HEK293 (cell line): ENCODE data around the gene TPMT.
A peak's percentile ranks its signal among the peaks of the same experiment; 100 is the strongest.

Source experiments
- CTCF ChIA-PET: fragments of 350-600 bp; formaldehyde crosslinking; extraction: SDS; loops from one replicate; lab custom pipeline; 2021; ENCODE audit warnings: antibody characterized with exemption; lab: Yijun Ruan, JAX
- POLR2A ChIA-PET: fragments of 300-600 bp; formaldehyde crosslinking; extraction: SDS; loops from one replicate; lab custom pipeline; 2020; ENCODE audit warnings: antibody characterized with exemption, inconsistent platforms; lab: Yijun Ruan, JAX
- H3K27ac ChIP-seq: fragments of 200-500 bp; sonication (Bioruptor generic); 2 replicates; pipeline ENCODE4 v1.5.1; 2014; ENCODE audit warnings: low read depth, low read length, control low read depth, inconsistent platforms; ENCODE audit errors: extremely low read depth
- H3K36me3 ChIP-seq, 2 experiments: fragments of 200-500 bp in 1 of 2; sonication (Bioruptor generic) in 1 of 2; 1 replicate in 1 of 2; 2 replicates in 1 of 2; pipeline ENCODE4 v1.5.1; 2014 to 2017; ENCODE audit warnings: inconsistent platforms in 2 of 2, low read length in 2 of 2; ENCODE audit not compliant: control insufficient read depth in 2 of 2, insufficient read depth in 1 of 2
- H3K4me1 ChIP-seq: fragments of 200-500 bp; sonication (Bioruptor generic); 2 replicates; pipeline ENCODE4 v1.5.1; 2014; ENCODE audit warnings: mild to moderate bottlenecking, low read length, inconsistent platforms; ENCODE audit not compliant: control insufficient read depth, insufficient read depth
- H3K4me3 ChIP-seq: 2 replicates; pipeline ENCODE4 v1.5.1; 2011; ENCODE audit warnings: low read depth, mild to moderate bottlenecking, control low read depth, low read length, moderate library complexity
- H3K9me3 ChIP-seq: fragments of 200-500 bp; sonication (Bioruptor generic); 2 replicates; pipeline ENCODE4 v1.5.1; 2014; ENCODE audit warnings: low read depth, low read length, inconsistent platforms; ENCODE audit not compliant: control insufficient read depth, insufficient read depth
- BCL11B ChIP-seq: fragments of 450-650 bp; formaldehyde crosslinking; IDR thresholded peaks from 2 replicates; pipeline ENCODE4 v1.5.1; 2016; ENCODE audit warnings: low read depth, missing biosample characterization, missing genetic modification characterization
- GLIS2 ChIP-seq: fragments of 450-650 bp; formaldehyde crosslinking; IDR thresholded peaks from 2 replicates; pipeline ENCODE4 v1.5.1; 2016; ENCODE audit warnings: missing biosample characterization, missing genetic modification characterization
- SCRT2 ChIP-seq: fragments of 450-650 bp; formaldehyde crosslinking; IDR thresholded peaks from 2 replicates; pipeline ENCODE4 v1.5.1; 2016; ENCODE audit warnings: missing biosample characterization, missing genetic modification characterization
- SETDB1 ChIP-seq: IDR thresholded peaks from one replicate; pipeline ENCODE4 v1.6.1; 2017; ENCODE audit warnings: mild to moderate bottlenecking, low read length, moderate library complexity, mixed read lengths; ENCODE audit not compliant: insufficient read length
- ZBTB17 ChIP-seq: fragments of 450-650 bp; formaldehyde crosslinking; IDR thresholded peaks from 2 replicates; pipeline ENCODE4 v1.5.1; 2016; ENCODE audit warnings: missing biosample characterization, missing genetic modification characterization
- ZNF121 ChIP-seq: fragments of 450-650 bp; formaldehyde crosslinking; IDR thresholded peaks from 2 replicates; pipeline ENCODE4 v1.5.1; 2016; ENCODE audit warnings: missing biosample characterization, missing genetic modification characterization
- ZNF19 ChIP-seq: fragments of 450-650 bp; formaldehyde crosslinking; IDR thresholded peaks from 2 replicates; pipeline ENCODE4; 2016; ENCODE audit warnings: missing biosample characterization, missing genetic modification characterization, low read depth
- ZNF324 ChIP-seq: fragments of 450-650 bp; formaldehyde crosslinking; IDR thresholded peaks from 2 replicates; pipeline ENCODE4 v1.5.1; 2016; ENCODE audit warnings: missing biosample characterization, missing genetic modification characterization
- ZNF350 ChIP-seq: fragments of 450-650 bp; formaldehyde crosslinking; IDR thresholded peaks from 2 replicates; pipeline ENCODE4 v1.5.0; 2017; ENCODE audit warnings: missing biosample characterization, mild to moderate bottlenecking, missing genetic modification characterization
- ZNF548 ChIP-seq: fragments of 450-650 bp; formaldehyde crosslinking; IDR thresholded peaks from 2 replicates; pipeline ENCODE4 v1.5.1; 2016; ENCODE audit warnings: missing biosample characterization, missing genetic modification characterization
- ZNF626 ChIP-seq: fragments of 450-650 bp; sonication (Bioruptor Pico); formaldehyde crosslinking; IDR thresholded peaks from 2 replicates; pipeline ENCODE4 v1.5.1; 2018; ENCODE audit warnings: missing biosample characterization, missing genetic modification characterization, inconsistent platforms
- ZNF664 ChIP-seq: fragments of 450-650 bp; formaldehyde crosslinking; IDR thresholded peaks from 2 replicates; pipeline ENCODE4 v1.5.1; 2016; ENCODE audit warnings: missing biosample characterization, missing genetic modification characterization
- ZNF776 ChIP-seq: fragments of 450-650 bp; formaldehyde crosslinking; IDR thresholded peaks from 2 replicates; pipeline ENCODE4 v1.5.0; 2017; ENCODE audit warnings: missing biosample characterization, missing genetic modification characterization, borderline replicate concordance
- ZNF777 ChIP-seq: fragments of 450-650 bp; formaldehyde crosslinking; IDR thresholded peaks from 2 replicates; pipeline ENCODE4 v1.5.1; 2017; ENCODE audit warnings: missing biosample characterization, missing genetic modification characterization, borderline replicate concordance
- ZNF792 ChIP-seq: fragments of 450-650 bp; formaldehyde crosslinking; IDR thresholded peaks from 2 replicates; pipeline ENCODE4 v1.5.1; 2016; ENCODE audit warnings: missing biosample characterization, missing genetic modification characterization
- ZNF830 ChIP-seq: fragments of 450-650 bp; IDR thresholded peaks from 2 replicates; pipeline ENCODE4 v1.5.0; 2018; ENCODE audit warnings: missing biosample characterization, missing genetic modification characterization, low read depth, mild to moderate bottlenecking, moderate library complexity
- TF ChIP-seq, protein P1 (sequence below): fragments of 450-650 bp; formaldehyde crosslinking; IDR thresholded peaks from 2 replicates; pipeline ENCODE4 v1.5.1; 2016; ENCODE audit warnings: missing biosample characterization, missing genetic modification characterization
- TF ChIP-seq, protein P2 (sequence below): fragments of 450-650 bp; IDR thresholded peaks from 2 replicates; pipeline ENCODE4 v1.5.1; 2018; ENCODE audit warnings: missing biosample characterization, missing genetic modification characterization
- TF ChIP-seq, protein P3 (sequence below): fragments of 450-650 bp; formaldehyde crosslinking; IDR thresholded peaks from 2 replicates; pipeline ENCODE4 v1.5.1; 2016; ENCODE audit warnings: missing biosample characterization, missing genetic modification characterization, borderline replicate concordance

The TPMT gene

DNA sequence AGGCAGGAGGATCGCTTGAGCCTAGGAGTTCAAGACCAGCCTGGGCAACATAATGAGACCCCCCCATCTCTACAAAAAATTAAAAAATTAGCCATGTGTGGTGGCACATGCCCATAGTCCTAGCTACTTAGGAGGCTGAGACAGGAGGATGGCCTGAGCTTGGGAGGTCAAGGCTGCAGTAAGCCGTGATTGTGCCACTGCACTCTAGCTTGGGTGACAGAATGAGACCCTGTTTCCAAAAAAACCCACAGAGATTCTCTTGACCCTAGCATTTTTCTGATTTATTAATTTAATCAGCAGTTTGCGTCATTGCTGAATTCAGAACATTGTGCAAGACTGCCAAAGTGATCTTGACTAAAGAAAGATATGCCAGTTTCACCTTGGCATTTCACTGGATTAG, 37.1 kb upstream of the TPMT start:
- ChIA-PET CTCF (no interaction called here), POLR2A (no interaction called here)
- Histone ChIP-seq H3K9me3 (no peaks in the 10 kb centered on the region), H3K4me1 (no peaks in the 10 kb centered on the region), H3K27ac (no peak overlapping the region), H3K36me3 (peaks cover 0 to 11% of the 10 kb centered on the region in 2 experiments; a peak in 2 of 3 replicates), H3K4me3 (no peak overlapping the region)
- TF ChIP-seq, protein P1, sequence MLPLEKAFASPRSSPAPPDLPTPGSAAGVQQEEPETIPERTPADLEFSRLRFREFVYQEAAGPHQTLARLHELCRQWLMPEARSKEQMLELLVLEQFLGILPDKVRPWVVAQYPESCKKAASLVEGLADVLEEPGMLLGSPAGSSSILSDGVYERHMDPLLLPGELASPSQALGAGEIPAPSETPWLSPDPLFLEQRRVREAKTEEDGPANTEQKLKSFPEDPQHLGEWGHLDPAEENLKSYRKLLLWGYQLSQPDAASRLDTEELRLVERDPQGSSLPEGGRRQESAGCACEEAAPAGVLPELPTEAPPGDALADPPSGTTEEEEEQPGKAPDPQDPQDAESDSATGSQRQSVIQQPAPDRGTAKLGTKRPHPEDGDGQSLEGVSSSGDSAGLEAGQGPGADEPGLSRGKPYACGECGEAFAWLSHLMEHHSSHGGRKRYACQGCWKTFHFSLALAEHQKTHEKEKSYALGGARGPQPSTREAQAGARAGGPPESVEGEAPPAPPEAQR: no peak
- TF ChIP-seq ZNF664 (tag by site-specific recombination): peak; percentile 17; the same call in 1 of the 2 replicates

DNA sequence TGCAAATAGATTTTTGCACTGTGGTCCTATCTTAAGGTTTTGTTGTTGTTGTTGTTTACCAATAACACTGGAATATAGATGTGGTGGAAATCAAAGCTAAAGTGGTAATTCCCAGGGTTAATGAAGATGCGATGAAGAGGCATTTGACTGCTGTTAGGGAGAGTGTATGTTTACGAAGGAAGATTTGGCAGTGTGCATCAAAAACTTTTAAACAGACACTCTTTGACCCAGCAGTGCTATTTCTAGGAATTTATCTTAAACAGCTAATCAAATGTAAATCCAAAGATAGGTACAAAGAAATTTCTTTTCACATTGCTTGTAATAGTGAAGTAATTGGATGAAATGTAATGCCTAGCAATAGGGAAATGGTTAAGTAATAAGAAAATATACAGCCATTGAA, 34.3 kb upstream of the TPMT start:
- no peaks in the 10 kb centered on the region for H3K9me3 ChIP-seq
- H3K4me3 ChIP-seq: no peak overlapping the region
- ChIA-PET CTCF (interaction anchor here (0.6 kb wide), 1 partner anchor 667 kb away, joined by 5 read pairs; no protein-coding TSS in a partner anchor), POLR2A (interaction anchor here (0.6 kb wide), 1 partner anchor 113 kb away, joined by 3 read pairs; no protein-coding TSS in a partner anchor)
- peaks cover 0 to 7% of the 10 kb centered on the region in 2 experiments; a peak in 2 of 3 replicates for H3K36me3 ChIP-seq
- no peak overlapping the region for H3K27ac ChIP-seq
- H3K4me1 ChIP-seq: peaks cover 4% of the 10 kb centered on the region; the same call in 1 of the 2 replicates
- TF ChIP-seq, protein P1: no peak
- no peak for TF ChIP-seq ZNF777 (tag by site-specific recombination)
- no peak for TF ChIP-seq ZNF19
- no peak for TF ChIP-seq ZNF776 (tag by site-specific recombination)
- TF ChIP-seq, protein P2, sequence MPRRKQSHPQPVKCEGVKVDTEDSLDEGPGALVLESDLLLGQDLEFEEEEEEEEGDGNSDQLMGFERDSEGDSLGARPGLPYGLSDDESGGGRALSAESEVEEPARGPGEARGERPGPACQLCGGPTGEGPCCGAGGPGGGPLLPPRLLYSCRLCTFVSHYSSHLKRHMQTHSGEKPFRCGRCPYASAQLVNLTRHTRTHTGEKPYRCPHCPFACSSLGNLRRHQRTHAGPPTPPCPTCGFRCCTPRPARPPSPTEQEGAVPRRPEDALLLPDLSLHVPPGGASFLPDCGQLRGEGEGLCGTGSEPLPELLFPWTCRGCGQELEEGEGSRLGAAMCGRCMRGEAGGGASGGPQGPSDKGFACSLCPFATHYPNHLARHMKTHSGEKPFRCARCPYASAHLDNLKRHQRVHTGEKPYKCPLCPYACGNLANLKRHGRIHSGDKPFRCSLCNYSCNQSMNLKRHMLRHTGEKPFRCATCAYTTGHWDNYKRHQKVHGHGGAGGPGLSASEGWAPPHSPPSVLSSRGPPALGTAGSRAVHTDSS (tag by site-specific recombination): no peak
- TF ChIP-seq, protein P3, sequence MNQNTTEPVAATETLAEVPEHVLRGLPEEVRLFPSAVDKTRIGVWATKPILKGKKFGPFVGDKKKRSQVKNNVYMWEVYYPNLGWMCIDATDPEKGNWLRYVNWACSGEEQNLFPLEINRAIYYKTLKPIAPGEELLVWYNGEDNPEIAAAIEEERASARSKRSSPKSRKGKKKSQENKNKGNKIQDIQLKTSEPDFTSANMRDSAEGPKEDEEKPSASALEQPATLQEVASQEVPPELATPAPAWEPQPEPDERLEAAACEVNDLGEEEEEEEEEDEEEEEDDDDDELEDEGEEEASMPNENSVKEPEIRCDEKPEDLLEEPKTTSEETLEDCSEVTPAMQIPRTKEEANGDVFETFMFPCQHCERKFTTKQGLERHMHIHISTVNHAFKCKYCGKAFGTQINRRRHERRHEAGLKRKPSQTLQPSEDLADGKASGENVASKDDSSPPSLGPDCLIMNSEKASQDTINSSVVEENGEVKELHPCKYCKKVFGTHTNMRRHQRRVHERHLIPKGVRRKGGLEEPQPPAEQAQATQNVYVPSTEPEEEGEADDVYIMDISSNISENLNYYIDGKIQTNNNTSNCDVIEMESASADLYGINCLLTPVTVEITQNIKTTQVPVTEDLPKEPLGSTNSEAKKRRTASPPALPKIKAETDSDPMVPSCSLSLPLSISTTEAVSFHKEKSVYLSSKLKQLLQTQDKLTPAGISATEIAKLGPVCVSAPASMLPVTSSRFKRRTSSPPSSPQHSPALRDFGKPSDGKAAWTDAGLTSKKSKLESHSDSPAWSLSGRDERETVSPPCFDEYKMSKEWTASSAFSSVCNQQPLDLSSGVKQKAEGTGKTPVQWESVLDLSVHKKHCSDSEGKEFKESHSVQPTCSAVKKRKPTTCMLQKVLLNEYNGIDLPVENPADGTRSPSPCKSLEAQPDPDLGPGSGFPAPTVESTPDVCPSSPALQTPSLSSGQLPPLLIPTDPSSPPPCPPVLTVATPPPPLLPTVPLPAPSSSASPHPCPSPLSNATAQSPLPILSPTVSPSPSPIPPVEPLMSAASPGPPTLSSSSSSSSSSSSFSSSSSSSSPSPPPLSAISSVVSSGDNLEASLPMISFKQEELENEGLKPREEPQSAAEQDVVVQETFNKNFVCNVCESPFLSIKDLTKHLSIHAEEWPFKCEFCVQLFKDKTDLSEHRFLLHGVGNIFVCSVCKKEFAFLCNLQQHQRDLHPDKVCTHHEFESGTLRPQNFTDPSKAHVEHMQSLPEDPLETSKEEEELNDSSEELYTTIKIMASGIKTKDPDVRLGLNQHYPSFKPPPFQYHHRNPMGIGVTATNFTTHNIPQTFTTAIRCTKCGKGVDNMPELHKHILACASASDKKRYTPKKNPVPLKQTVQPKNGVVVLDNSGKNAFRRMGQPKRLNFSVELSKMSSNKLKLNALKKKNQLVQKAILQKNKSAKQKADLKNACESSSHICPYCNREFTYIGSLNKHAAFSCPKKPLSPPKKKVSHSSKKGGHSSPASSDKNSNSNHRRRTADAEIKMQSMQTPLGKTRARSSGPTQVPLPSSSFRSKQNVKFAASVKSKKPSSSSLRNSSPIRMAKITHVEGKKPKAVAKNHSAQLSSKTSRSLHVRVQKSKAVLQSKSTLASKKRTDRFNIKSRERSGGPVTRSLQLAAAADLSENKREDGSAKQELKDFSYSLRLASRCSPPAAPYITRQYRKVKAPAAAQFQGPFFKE: no peak
- TF ChIP-seq ZBTB17 (tag by site-specific recombination): no peak
- no peak for TF ChIP-seq ZNF350
- TF ChIP-seq ZNF830: no peak
- no peak for TF ChIP-seq ZNF121

DNA sequence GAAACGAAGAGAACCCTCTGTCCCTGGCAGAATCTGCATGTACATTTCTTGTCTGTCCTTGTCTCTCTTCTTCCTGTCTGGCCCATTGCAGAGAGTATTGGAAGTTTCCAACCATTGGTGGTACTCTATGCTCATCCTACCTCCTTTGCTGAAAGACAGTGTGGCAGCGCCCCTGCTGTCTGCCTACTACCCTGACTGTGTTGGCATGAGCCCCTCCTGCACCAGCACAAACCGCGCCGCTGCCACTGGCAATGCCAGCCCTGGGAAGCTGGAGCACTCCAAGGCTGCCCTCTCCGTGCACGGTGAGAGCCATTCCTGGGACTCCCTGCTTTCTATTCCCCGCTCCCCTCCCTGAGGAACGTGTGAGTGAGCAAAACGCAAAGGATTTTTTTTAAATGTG, 32.8 kb upstream of the TPMT start:
- Histone ChIP-seq H3K4me1 (peaks cover 4% of the 10 kb centered on the region; the same call in 1 of the 2 replicates), H3K4me3 (no peak overlapping the region), H3K27ac (no peak overlapping the region)
- POLR2A ChIA-PET: no interaction called here
- TF ChIP-seq BCL11B: no peak
- no peak for TF ChIP-seq ZNF548
- no peak for TF ChIP-seq SETDB1
- TF ChIP-seq ZNF792 (tag by site-specific recombination): no peak
- TF ChIP-seq GLIS2 (tag by site-specific recombination): no peak
- TF ChIP-seq ZNF324 (tag by site-specific recombination): no peak
- TF ChIP-seq ZNF626 (tag by site-specific recombination): no peak
- TF ChIP-seq SCRT2: no peak
- TF ChIP-seq, all 188 proteins: peak for 0
- peaks cover 0 to 7% of the 10 kb centered on the region in 2 experiments; a peak in 2 of 3 replicates for H3K36me3 ChIP-seq
- CTCF ChIA-PET: no interaction called here
- H3K9me3 ChIP-seq: no peaks in the 10 kb centered on the region
